Fibroblast of skin of abdomen (primary cell): Measurements from ENCODE around the gene SERAC1.
"Not testable (repeated sequence)": the region's sequence is repeated elsewhere in the genome, so short reads cannot be mapped to it uniquely, and the experiment has no call there.

Experiments used
- DNase-seq: peaks from one replicate; pipeline ENCODE4 v3.0.0-alpha.2; 2013

SERAC1 gene

DNA sequence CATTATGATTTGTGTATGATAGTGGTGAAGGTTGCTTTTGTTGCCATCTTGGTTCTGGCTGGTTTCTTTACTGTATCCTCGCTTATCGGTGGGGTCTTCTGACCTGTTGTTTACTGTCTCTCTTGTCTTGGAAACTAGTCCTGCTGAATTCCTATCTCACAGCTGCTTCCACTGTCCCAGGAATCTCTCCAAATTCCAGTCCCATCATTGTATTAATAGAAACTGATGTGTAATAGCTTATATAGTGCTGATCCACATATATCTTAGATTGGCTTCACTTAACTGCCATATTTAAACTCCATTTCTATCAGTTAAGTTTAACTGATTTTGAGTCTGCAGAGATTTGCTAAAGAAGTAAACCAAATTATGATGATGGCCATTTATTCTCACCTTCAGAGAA lies 6.0 kb upstream of the SERAC1 start:
- peak; percentile 48 for DNase-seq

DNA sequence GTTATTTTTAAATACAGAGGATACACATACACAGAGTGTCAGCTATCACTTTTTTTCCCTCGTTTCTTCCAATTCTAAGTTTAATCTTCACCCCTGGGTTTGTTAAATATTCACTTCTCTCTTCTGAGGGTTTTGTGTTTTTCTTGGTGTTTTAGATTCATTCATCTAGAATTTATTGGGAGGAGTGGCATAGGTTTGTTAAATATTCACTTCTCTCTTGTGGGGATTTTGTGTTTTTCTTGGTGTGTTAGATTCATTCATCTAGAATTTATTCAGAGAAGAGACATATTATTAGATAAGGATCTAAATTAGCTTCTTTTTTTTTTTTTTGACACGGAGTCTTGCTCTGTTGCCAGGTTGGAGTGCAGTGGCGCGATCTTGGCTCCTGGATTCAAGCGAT lies 3.9 kb upstream of the SERAC1 start:
- DNase-seq: no peak

DNA sequence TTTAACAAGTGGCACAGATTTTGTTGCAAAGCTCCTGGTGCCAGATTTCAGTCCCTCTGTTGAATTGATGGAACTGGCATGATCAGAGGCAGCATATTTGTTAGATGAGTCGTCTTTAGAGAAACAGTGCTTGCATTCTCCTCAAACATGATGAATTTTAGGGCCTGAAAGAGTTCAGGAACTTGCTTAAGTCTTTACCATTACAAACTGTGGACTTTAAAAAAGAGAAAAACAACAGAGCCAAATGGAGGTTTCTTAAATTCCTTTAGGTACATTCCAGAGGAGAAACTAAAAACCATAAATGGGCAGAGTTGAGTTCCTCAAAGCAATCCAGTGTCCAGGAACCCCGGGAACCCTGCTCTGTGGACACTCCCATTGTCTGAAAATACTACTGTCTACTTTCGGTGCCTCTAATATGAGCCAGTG lies 2.6 kb upstream of the SERAC1 start:
- DNase-seq: peak; percentile 91

DNA sequence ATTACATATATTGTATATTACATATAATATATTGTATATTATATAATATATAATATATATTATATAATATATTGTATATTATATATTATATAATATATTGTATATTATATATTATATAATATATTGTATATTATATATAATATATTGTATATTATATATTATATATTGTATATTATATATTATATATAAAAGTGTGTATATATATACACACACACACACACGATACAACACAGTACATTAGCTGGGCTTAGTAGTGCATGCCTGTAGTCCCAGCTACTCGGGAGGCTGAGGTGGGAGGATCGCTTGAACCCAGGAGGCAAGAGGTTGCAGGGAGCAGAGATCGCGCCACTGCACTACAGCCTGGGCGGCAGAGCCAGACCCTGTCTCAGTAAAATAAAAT lies 1.6 kb upstream of the SERAC1 start:
- not testable (repeated sequence) for DNase-seq

DNA sequence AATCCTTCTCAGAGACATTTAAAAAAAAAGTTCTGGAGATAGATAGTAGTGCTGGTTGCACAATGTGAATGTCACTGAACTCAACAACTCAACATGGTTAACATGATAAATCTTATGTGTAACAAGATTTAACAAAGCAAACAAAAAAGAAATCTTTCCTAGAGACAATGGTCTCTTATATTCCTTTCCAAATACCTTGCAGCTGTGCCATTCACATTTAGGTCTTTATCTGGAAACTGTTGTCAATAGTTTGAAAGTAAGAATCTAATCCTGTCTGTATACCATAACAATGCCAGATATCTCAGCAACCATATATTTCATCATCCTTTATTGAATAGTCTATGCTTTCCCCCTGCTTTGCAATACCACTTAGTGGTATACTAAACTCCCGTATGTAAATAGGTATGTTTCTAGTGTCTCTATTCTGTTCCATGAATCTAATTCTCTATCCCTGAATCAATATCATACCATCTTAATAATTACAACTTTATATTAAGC lies 2.1 kb downstream of the SERAC1 start:
- no peak for DNase-seq

DNA sequence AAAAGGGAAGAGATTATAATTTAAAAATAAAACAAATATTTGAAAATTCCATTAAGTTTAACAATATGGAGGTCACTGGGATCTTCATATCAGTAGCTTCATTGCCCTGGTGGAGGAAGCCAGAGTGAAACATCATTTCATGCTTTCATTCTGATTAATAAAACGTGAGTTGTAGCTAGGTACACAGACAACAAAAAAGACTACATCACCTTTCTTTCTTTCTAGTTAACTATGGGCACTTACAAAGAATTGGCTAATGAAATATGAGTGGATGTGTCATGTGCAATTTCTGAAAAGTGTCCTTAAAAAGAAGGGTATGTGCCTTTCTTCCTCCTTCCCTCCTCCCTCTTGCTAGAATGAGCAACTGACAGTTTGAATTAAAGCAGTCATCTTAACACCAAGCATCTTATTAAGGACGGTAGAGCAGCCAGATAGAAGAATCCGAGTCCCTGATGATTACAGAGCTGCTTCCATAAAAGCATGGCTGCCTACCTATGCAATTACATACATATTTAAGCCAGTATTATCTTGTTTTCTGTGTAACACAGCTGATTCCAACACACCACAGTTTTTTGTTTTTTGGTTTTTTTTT lies 3.4 kb downstream of the SERAC1 start:
- DNase-seq: no peak

DNA sequence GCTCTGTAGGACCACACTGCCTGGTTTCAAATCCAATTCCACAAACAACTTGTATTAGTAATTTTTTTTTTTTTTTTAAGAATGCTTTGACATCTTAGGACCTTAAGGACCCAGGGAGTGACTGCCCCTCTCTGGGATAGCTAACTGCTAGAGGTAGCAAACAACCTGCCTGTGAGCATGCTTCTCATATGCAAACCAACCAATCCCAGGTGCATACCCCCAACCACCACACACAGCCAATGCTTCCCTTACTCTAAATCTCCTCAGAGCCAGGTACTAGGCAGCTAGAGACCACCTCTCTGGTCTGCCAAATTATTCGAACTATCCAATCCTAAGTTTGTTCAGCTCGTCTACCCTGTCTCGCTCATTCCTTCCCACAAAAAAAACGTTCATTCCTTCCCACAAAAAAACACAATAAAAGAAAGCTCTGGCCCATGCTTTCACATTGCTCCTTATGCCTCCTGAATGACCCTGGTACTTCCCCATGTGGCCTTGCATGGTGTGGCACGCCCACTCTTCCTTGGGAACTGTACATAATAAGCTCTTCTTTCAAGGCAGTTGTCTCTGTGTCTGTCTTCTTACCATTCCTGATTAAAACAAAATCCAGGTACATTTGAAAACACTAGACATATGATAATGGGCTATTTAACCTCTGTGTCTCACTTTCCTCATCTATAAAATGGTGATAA lies 6.4 kb downstream of the SERAC1 start:
- no peak for DNase-seq

DNA sequence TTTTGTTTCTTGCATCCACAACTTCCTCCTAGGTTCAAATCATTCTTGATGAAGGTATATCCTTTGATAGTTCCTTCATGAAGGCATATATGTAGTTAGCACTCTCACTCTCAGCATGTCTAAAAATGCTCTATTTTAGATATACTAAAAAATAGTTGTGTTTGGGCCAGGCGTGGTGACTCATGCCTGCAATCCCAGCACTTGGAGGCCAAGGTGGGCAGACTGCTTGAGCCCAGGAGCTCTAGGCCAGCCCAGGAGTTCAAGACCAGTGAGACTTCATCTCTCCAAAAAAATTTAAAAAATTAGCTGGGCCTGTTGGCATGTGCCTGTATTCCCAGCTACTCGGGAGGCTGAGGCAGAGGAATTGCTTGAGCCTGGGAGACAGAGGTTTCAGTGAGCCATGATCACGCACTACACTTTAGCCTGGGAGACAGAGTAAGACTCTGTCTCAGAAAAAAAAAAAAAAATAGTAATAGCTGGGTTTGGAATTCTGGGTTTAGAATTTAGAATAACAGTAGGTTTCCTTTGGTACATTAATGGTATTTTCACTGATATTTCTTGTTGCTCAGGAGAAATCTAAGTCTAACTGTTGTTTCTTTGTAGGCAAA lies 7.0 kb downstream of the SERAC1 start:
- DNase-seq: peak; percentile 61

DNA sequence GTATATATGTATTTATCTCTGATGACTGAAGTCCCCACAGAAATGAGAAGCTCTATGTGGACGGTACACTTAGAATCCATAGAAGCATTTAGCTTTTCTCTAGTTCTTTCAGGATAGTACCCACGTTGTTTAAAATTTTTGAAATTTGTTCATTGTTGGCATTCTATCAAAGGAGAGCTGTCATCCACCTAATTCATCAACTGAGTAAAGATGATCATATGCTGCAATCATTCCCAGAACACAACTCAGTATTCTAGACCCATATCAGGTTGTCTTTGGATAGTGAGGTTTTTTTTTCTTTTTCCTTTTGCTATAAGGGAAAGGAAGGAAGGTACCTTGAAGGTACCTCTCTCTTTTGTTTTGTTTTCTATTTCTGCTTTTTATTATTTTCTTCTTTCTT lies 9.3 kb downstream of the SERAC1 start:
- DNase-seq: peak; percentile 52

DNA sequence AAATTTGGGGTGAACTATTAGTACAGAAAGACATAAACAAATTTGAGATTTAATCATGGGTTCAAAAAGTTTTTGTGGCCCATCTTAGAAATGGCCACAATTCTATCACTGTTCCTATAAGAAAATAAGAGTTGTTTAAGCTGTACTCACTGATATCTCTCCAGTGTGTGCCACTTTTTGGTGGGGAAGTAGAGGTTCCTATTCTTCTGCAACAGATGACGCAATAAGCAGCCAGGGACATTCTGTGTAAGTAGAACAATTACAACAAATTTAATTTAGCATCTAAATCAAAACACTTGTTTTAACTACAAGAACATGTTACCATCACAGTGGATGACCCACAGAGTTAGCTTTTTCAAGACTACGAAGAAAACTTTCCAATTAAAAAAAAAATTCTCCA lies 9.9 kb downstream of the SERAC1 start:
- DNase-seq: no peak

DNA sequence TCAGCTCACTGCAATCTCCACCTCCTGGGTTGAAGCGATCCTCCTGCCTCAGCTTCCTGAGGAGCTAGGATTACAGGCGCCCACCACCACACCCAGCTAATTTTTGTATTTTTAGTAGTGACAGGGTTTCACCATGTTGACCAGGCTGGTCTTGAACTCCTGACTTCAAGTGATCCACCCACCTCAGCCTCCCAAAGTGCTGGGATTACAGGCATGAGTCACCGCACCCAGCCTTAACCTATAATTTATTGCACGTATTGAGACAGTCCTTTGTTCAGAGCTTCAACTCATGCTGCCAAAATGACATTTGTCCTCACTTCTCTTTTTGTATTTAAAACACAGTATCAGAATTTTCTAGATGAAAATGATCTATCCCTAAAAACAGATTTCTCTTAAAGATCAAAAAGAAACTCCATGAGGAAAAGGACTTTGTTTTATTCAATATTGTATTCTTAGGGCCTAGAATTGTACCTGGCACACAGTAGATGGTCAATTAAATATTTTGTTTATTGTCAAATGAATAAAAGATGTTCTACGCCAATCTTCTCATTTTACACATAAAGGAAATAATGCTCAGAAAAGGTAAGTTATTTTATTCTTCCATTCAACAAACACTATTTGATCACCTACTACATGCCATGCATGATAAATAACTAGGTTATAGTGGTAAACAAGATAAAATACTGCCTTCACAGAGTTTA lies 10.8 kb downstream of the SERAC1 start:
- DNase-seq: no peak

DNA sequence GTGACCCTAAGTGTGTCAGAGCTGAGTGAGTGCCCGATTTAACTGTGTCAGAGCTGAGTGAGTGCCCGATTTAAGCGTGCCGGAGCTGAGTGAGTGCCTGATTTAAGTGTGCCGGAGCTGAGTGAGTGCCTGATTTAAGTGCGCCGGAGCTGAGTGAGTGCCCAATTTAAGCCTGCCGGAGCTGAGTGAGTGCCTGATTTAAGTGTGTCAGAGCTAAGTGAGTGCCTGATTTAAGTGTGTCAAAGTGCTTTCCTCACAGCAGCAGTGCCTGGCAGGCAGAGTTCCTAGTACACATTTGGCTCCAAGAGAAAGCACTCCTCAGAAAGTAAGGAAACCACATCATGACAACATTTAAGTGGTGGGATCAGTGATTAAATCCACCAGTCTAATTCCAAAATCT lies 13.2 kb downstream of the SERAC1 start:
- no peak for DNase-seq

DNA sequence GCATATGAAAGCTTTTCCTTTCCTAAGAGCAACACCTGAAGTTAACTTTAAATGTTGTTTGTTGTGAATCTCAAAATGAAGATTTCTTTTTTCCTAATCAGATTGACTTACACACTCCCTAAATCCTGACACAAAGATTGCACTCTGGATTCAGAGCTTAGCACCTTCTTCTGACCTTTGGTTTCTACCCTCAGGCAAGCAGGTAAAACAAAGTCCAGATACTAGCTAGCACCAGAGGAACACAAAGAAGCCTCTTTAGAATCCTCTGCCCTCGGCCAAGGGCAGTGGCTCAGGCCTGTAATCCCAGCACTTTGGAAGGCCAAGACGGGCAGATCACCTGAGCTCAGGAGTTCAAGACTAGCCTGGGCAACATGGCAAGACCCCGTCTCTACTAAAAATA lies 14.5 kb downstream of the SERAC1 start:
- DNase-seq: no peak

DNA sequence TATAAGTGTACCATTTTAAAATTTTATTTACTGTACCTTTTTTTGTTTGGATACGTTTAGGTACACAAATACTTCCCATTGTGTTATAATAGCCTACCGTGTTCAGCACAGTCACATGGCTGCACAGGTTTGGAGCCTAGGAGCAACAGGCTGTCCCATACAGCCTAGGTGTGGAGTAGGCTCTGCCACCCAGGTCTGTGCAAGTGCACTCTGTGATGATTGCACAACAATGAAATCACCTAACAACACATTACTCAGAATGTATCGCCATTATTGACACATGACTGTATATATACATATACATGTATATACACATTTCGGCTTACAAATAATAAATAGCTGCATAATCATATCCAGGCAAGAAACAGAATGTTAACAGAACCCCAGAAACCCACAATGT lies 15.4 kb downstream of the SERAC1 start:
- DNase-seq: no peak

DNA sequence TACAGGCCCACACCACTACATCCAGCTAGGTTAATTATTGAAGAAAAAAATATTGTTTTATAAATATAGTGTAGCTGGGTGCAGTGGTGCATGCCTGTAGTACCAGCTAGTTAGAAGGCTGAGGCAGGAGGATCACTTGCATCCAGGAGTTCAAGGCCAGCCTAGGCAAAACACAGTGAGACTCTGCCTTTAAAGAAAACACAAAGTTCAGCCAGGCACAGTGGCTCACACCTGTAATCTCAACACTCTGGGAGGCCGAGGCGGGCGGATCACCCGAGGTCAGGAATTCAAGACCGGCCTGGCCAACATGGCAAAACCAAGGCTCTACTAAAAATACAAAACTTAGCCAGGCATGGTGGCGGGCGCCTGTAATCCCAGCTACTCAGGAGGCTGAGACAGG lies 16.0 kb downstream of the SERAC1 start:
- not testable (repeated sequence) for DNase-seq

DNA sequence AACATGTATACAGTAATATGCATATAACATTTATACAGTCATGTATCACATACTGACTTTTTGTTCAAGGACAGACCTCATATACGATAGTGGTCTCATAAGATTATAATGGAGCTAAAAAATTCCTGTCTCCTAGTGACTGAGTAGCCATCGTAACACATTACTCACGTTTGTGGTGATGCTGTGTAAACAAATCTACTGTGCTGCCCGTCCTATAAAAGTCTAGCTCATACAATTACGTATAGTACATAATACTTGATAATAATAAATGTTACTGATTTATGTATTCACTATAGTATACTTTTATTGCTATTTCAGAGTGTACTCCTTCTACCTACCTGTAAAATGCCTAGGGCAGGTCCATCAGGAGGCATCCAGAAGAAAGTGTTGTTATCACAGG lies 17.4 kb downstream of the SERAC1 start:
- DNase-seq: peak; percentile 48

DNA sequence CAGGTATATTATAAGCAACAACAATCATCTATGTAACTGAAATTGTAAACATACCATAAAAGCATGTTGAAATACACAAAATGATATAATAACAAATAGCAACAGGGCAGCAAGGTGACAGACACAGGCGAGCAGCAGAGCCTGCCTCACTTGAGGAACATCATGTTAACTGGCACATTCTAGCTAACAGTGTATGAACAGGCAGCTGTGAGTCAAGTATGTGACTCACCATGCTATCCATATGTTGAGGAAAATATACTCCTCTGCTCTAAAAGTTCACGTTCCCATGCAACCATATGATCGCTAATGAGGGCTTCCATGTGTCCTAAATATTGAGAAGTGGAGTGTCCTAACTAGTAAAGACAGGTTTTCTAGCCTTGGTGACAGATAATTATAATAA lies 18.4 kb downstream of the SERAC1 start:
- peak; percentile 79 for DNase-seq

DNA sequence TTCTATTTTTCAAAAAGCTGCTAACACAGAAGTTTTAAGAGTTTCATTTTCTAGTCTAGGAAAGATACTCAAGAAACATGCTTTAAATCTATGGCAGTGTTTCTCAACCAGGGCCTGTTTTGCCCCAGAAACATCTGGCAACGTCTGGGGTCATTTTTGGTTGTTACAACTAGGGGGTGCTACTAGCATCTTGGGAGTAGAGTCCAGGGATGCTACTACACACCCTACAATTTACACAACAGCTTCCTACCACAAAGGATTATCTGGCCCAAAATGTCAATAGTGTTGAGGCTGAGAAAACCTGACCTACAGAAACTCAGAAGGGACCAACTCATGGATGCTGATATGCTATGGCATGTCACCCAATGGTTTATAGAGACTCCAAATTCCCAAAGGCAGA lies 24.4 kb downstream of the SERAC1 start:
- DNase-seq: peak; percentile 4

DNA sequence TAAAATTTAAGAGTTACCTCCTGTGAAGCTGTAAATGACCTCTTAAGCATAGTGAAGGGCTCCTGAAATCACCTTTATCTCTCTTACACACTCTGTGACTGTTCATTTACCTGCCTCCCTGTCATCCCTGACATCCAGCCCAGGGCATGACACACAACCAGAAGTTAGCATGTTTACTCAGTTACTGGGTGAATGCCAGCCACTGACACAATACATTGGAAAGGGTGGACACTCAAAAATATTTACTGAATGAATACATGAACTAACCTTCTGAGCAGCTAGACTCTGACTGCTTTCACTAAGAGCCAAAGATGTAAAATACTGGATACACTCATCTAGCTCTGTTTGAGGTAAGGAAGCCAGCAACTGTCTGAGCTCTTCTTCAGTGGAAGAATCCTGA lies 25.3 kb downstream of the SERAC1 start:
- DNase-seq: peak; percentile 63

DNA sequence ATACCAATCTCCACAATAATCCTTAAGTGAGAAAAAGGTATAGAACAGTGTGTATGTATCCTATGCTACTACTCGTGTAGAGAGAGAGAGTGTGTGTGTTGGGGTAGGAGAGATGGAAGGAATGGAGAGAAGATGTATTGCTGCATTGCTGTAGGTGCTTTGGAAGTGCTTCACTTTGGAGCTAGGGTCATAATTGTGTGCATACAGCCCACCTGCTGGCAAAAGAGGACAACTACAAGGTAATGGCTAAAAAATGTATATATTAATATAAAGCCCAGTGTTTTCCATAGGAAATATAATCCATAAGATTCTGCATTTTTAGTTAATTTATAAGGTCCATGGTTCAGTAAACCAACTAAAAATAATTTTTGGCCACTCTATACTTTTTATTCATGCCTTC lies 36.1 kb downstream of the SERAC1 start:
- peak; percentile 38 for DNase-seq

DNA sequence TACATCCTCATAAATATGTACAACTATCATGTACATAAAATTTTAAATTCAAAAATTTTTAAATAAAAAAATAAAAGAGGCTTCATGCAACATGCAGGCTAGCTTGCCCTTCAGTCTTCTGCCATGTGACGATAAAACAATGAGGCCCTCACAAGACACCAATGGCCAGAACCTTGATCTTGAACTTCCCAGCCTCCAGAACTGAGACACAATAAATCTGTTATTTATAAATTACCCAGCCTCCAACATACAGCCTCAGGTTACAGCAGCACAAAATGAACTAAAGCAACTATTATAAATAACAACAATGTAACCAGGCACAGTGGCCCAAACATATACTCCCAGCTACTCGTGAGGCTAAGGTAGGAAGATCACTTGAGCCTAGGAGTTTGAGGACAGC lies 42.8 kb downstream of the SERAC1 start:
- no peak for DNase-seq

DNA sequence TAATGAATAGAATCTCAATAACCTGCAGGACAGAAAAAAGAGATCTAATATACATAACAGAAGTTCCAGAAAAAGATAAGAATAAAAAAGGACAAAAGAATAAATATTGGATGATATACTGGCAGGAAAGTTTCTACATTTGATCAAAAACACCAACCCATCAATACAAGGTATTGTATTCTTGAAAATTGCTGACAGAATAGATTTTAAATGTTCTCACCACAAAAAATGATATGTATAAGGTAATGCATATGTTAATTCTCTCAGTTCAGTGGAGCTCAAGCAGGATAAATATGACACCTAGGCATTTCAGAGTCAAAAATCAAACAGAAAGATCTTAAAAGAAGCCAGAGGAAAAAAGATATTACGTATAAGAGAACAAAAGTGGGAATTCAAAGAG lies 43.8 kb downstream of the SERAC1 start:
- DNase-seq: no peak

DNA sequence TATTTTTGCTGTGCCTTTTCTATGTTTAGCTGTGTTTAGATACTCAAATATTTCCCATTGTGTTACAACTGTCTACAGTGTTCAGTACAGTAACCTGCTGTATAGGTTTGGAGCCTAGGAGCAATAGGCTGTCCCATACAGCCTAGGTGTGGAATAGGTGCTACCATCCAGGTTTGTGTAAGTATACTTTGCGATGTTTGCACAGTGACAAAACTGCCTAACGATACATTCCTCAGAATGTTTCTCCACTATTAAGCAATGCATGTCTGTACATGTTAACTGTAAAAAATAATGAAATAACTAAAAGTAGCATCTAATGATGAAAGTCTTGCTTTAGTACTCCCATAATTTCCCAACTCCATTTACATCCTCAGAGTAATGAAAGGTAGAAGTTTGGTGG lies 46.0 kb downstream of the SERAC1 start:
- DNase-seq: no peak

DNA sequence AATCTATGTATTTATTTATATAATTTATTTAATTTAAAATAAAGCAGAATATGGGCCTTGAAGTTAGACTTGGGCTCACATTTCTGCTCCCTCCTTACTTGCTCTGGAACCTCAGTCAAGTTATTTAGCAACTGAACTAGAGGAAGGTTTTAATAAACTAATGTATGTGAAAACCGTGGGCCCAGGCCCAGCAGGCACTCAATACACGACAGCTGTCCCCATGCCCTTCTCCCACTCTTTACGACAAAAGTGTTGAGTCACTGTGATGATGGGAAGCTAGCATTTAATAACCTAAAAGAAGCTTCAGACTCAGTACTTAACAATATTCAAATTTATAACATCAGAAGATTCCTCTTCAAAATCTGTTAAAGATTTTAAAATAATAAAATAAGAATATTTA lies 46.7 kb downstream of the SERAC1 start:
- no peak for DNase-seq
